Glomerular visceral epithelial cell (primary cell): ENCODE measurements around the gene LUZP2.

Experiments
- DNase-seq: peaks from one replicate; pipeline ENCODE4 v3.0.0-alpha.2; 2016; ENCODE audit errors: extremely low spot score

LUZP2 gene

GRCh38 chr11:24567380-24567779, 70.5 kb downstream of the LUZP2 start:
- no peak for DNase-seq

- DNase-seq = no peak
Observed at GRCh38 chr11:24572376-24572775, 75.5 kb downstream of the LUZP2 start.

GRCh38 chr11:24574461-24574860, 77.6 kb downstream of the LUZP2 start:
- DNase-seq = no peak

- no peak for DNase-seq
Observed at GRCh38 chr11:24575392-24575791, 78.5 kb downstream of the LUZP2 start.

GRCh38 chr11:24585192-24585591, 88.3 kb downstream of the LUZP2 start:
- DNase-seq = peak; percentile 53

- no peak for DNase-seq
Observed at GRCh38 chr11:24587635-24588034, 90.8 kb downstream of the LUZP2 start.

GRCh38 chr11:24588081-24588480, 91.2 kb downstream of the LUZP2 start:
- peak; percentile 55 for DNase-seq

- no peak for DNase-seq
Observed at GRCh38 chr11:24589064-24589463, 92.2 kb downstream of the LUZP2 start.

GRCh38 chr11:24591283-24591682, 94.4 kb downstream of the LUZP2 start:
- DNase-seq = no peak

- no peak for DNase-seq
Observed at GRCh38 chr11:24592360-24592759, 95.5 kb downstream of the LUZP2 start.

- DNase-seq = no peak
Observed at GRCh38 chr11:24593332-24593731, 96.5 kb downstream of the LUZP2 start.

GRCh38 chr11:24594401-24594800, 97.5 kb downstream of the LUZP2 start:
- no peak for DNase-seq

- no peak for DNase-seq
Observed at GRCh38 chr11:24598641-24599040, 101.8 kb downstream of the LUZP2 start.

GRCh38 chr11:24609192-24610119, 112.6 kb downstream of the LUZP2 start:
- DNase-seq = no peak

- no peak for DNase-seq
Observed at GRCh38 chr11:24615451-24616160, 118.8 kb downstream of the LUZP2 start.

- DNase-seq = peak; percentile 1
Observed at GRCh38 chr11:24617856-24618255, 121.0 kb downstream of the LUZP2 start.

- no peak for DNase-seq
Observed at GRCh38 chr11:24619900-24620299, 123.0 kb downstream of the LUZP2 start.

GRCh38 chr11:24622262-24622661, 125.4 kb downstream of the LUZP2 start:
- no peak for DNase-seq

GRCh38 chr11:24623121-24623520, 126.3 kb downstream of the LUZP2 start:
- no peak for DNase-seq

- DNase-seq = no peak
Observed at GRCh38 chr11:24624432-24624831, 127.6 kb downstream of the LUZP2 start.

- DNase-seq = no peak
Observed at GRCh38 chr11:24625975-24626374, 129.1 kb downstream of the LUZP2 start.

- DNase-seq = no peak
Observed at GRCh38 chr11:24628224-24628776, 131.4 kb downstream of the LUZP2 start.
